Stimulated activated CD8-positive, alpha-beta memory T cell treated with anti-CD3 and anti-CD28 coated beads, Interleukin-12 subunit alpha, Interleukin-12 subunit beta, amount 100 ng/mL, for 24 hours (primary cell): ENCODE data around the gene AFG1L.
"Not testable (repeated sequence)": the region's sequence is repeated elsewhere in the genome, so short reads cannot be mapped to it uniquely, and the experiment has no call there.

Experiments
- DNase-seq: peaks from one replicate; pipeline ENCODE4 v3.0.0-alpha.2; 2020; ENCODE audit errors: extremely low read depth

The AFG1L gene

DNA sequence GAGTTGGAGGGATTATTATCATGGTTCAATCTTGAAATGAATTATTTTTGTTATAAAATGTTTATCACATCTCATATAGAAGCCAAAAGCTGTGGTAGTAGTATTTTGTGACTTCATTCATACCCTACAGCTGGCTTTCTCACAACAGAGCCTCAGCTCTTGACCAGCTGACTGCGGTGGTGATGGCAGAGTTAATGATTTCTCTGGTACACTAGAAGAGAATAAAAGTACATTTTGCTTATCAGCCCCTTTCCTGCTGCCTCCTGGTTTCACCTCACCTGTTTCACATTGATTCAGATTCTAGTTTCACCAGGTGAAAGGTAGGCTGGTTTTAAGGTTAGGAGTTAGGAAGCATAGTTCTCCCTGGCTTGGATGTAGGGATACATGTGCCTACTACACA lies 55.7 kb downstream of the AFG1L start:
- no peak for DNase-seq

- no peak for DNase-seq
These were observed 59.0 kb downstream of the AFG1L start for GRCh38 chr6:108353853-108354252.

- no peak for DNase-seq
These were observed 60.3 kb downstream of the AFG1L start for GRCh38 chr6:108355120-108355519.

- no peak for DNase-seq
These were observed 61.0 kb downstream of the AFG1L start for GRCh38 chr6:108355890-108356289.

DNA sequence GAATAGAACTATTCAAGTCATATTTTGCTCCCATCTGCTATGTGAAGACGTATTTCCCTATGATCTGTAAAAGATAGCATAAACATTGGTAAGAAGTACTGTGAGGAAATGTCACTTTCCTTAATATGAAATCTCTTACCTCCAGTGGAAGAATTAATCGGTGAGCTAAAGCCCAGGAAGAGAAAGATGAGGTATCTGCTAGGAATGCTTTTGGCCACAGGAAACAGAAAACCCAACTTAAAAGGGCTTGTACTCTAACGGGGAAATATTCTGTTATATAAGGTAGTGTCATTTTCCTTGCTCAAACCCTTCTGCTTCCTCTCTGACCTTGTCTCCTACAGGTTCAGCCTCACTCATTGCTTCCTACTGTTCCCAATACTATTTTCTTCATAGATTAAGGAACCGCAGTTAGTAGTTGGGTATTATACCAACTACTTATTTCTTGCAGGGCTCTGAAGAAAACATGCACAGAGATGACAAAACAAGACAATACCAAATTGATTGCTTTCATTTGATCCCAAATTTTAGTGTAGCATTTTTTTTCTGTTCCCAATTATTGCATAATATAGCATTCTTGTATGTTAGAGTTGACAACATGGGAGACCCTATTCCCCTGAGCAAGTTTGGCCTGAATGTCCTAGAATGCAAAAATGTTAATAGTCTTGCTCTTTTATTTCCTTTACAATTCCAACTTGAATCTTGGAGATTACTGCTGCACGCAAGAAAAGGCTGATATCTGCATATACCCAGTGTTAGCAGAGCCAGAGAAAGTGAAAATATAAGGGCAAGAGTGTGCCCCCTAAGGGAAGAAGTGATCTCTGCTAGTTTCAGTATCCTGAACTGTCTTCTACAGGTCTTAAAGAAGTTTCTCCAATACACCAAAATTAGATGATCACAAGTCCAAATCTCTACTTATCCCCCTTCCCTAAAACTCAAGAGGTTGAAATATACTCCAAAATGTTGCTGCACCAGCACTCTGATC lies 65.3 kb downstream of the AFG1L start:
- DNase-seq, result no peak

DNA sequence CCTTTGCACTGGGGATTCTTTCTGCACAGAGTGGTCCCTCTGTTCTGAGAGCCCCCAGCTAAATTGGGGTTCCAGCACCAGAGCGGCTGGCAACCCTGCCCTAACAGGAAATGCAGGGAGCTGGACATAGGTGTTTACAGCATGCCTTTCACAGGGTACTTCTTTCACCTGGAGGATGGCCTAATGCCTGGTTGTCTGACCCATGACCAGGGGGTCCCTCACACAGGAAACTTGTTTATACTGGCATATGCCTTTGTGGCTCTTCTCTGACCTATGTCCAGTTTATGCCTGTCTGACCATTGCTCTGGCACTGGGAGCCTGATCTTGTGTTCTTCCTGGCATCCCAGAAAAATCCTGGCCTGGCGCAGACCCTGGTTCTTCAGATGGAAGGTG lies 66.1 kb downstream of the AFG1L start:
- no peak for DNase-seq

DNA sequence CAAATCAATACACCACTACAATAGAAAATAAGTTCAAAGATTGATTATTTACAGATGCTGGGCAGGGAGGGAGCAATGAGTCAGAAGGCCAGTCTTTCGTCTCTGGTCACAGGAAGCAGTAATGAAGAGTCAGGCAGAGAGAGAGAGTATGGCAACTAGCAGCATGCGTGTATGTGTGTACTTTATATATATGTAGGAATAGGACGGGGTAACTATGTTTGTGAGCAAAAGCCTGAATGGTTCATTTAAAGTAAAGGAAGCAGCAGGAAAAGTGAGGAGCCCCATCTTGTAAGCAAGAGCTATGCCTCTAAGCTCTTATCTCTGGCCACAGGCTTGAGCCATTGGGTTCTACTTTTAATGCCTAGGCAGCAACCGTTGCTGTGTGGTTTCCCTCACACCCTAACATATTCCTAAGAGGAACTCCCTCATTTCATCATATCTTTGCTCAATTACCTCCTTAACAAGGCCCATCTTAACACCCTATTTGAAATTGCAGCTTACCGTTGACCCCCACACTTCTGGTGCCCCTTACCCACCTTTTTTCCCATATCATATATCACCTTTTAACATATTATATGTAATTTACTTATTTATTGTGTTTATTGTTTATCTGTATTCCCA lies 66.6 kb downstream of the AFG1L start:
- no peak for DNase-seq

DNA sequence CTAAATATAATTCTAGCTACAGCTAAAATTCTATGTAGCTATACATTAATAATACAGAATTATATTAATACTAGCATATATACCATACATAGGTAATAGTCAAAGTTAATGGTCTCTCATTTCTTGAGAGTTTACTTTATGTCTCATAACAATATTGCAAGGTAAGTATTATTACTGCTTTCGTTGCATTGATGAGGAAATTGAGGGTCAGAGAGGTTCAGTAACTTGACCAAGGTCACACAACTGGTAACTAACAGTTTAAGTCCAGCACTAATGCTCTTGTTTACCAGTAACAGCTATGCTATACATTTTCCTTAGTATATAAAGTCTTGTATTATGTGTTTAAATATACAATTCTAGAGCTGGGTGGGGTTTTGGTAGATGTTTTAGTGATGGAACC lies 67.6 kb downstream of the AFG1L start:
- DNase-seq, result no peak

DNA sequence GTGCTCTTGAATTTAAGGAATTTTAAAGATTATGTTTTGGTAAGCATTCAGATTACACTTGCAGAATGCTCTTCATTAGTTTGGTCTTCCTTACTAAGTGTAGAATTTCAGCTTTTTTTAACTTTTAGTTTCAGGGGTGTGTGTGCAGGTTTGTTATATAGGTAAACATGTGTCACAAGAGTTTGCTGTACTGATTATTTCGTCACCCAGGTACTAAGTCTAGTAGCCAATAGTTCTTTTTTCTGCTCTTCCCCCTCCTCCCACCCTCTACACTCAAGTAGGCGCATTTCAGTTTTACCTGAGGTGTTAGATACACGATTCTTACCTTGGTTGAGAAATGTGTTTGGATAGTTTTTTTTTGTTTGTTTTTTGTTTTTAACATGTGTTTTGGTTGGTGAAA lies 68.3 kb downstream of the AFG1L start:
- no peak for DNase-seq

- DNase-seq, result no peak
These were observed 69.0 kb downstream of the AFG1L start for GRCh38 chr6:108363889-108364313.

- no peak for DNase-seq
These were observed 69.6 kb downstream of the AFG1L start for GRCh38 chr6:108364470-108364869.

- DNase-seq, result no peak
These were observed 70.6 kb downstream of the AFG1L start for GRCh38 chr6:108365478-108365877.

DNA sequence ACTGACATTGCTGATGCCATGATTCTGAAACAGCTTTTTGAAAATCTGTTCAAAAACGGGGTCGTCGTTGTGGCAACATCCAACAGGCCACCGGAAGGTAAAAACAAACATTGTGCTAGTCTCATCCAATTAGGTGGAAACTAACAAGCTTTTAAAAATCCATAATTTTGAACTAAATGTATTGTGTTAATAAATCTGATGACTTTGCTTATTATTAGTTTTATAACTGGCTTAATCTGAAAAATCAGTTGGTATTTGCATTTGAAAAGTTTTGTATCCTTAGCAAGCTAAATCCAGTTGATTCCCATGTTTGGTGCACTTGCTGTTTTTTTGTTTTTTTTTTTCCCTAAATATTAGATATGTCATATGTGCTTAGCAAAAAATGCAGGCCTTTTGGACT lies 71.4 kb downstream of the AFG1L start:
- DNase-seq, result no peak

DNA sequence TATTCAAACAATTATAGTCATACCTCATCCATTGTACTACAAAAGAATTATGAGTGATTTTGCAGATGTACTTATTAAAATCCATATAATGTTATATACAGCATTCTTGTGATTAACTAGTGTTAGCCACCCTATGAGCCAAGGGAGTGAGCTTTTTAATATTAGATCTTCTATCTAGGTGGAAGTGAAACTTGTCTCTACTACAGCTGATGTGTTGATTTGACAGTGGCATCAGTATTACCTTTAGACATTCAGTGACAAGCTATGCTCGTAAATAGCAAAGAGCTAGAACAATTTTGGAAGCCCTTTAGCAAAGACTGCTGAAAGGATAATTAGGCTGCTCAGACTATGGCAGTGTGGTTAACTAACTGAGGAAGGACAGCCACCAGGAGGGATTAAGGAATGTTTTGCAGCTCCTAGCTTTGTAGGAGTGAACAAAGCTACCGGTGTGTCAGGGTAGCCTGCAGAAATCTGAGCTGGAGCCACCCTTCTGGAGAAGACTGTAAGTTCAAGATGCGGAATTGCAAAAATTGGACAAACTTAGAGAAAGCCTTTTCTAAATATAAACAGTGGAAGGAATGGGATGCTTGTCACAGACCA lies 73.7 kb downstream of the AFG1L start:
- DNase-seq, result no peak

GRCh38 chr6:108380876-108381275 lies 86.0 kb downstream of the AFG1L start:
- DNase-seq, result no peak

GRCh38 chr6:108383981-108384380 lies 89.1 kb downstream of the AFG1L start:
- DNase-seq, result no peak

DNA sequence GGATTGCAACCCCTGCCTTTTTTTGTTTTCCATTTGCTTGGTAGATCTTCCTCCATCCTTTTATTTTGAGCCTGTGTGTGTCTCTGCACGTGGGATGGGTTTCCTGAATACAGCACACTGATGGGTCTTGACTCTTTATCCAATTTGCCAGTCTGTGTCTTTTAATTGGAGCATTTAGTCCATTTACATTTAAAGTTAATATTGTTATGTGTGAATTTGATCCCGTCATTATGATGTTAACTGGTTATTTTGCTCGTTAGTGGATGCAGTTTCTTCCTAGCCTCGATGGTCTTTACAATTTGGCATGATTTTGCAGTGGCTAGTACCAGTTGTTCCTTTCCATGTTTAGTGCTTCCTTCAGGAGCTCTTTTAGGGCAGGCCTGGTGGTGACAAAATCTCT lies 94.3 kb downstream of the AFG1L start:
- not testable (repeated sequence) for DNase-seq

GRCh38 chr6:108395297-108395696 lies 100.4 kb downstream of the AFG1L start:
- no peak for DNase-seq

DNA sequence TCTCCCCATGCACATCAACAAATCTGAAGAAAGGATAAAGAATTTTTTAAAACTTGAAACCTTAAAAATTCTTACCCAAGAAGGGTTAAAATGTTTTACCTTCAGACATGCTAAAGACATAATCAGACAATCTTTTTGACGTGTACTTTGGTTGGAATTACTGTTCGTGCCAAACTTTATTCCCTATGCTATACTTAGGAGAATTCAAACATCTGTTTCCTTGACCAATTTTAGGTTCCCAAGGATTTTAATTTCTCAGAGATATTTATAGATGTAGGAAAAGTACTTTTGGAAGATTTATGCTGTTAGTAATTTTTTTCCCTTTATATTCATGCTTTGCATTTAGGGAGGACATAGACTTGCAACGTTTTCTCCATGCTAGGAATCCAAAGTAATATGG lies 108.4 kb downstream of the AFG1L start:
- no peak for DNase-seq

GRCh38 chr6:108406943-108407342 lies 112.1 kb downstream of the AFG1L start:
- no peak for DNase-seq

GRCh38 chr6:108407904-108408827 lies 113.3 kb downstream of the AFG1L start:
- DNase-seq, result no peak

GRCh38 chr6:108408861-108409260 lies 114.0 kb downstream of the AFG1L start:
- DNase-seq, result no peak
